Measurements from ENCODE around the gene RASD1. TPM values are rescaled to one million over a fixed set of nuclear protein-coding genes. Genes with fewer than 3 reads are reported as not detected.

Gene RASD1
- total and polyA plus RNA-seq, 2 experiments from 2014 or later, result 23.5 to 46.9 TPM

DNA sequence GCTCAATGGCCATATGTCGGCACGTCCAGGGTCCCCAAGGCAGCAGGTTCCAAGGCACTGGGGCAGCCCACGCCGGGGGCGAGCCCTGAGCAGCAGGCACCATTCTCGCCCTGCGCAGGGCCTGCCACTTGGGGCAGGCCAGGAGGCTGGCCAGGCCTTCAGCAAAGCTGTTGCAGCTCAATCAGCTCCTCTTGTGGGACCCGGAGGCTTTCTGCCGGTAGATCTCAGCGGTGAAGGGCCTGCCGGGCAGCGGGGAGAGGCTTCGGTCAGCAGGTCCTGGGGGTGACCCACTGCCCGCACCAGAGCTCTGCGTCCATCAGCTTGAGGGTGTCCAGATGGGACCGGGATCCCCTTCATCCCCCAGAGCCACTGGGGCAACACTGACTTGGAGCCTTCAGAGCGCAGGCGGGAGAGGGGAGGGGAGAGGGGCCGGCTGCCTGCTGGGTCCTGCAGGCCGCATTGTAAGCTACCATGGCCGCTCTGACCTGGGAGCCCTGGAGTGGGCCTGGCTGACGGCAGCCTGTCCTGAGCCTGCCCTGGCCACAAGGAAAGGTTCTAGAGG is 9.5 kb upstream of the RASD1 start:
- no peak overlapping the region for H2AFZ ChIP-seq
- H3K27ac ChIP-seq, result no peak overlapping the region
- DNase-seq (ENCODE audit: low spot score), result no peak
- TF ChIP-seq CTCF (IDR thresholded peaks at IDR 0.05; ENCODE audit: poor library complexity), result no peak
- no peak for TF ChIP-seq EZH2phosphoT487 (IDR thresholded peaks at IDR 0.05; ENCODE audit: low read depth, severe bottlenecking, unreplicated experiment)
- TF ChIP-seq EZH2 (IDR thresholded peaks at IDR 0.05; ENCODE audit: borderline replicate concordance), result no peak
- no peaks in the 10 kb centered on the region for H4K20me1 ChIP-seq (ENCODE audit: insufficient read depth, poor library complexity, severe bottlenecking)
- WGBS (ENCODE audit: low lambda C conversion rate, missing lambda C conversion rate), result 95% methylated on average over 22 of the region's 22 CpGs
- no peaks in the 10 kb centered on the region for H3K4me1 ChIP-seq (ENCODE audit: insufficient read depth)
- no peaks in the 10 kb centered on the region for H3K9me2 ChIP-seq (replicated peaks; ENCODE audit: insufficient read depth)
- H3K4me2 ChIP-seq, result no peak overlapping the region
- no peaks in the 10 kb centered on the region for H3K9me3 ChIP-seq (ENCODE audit: low read depth)
- no peaks in the 10 kb centered on the region for H3K79me2 ChIP-seq
- H3K4me3 ChIP-seq, result no peak overlapping the region
- no peaks in the 10 kb centered on the region for H3K36me3 ChIP-seq (replicated peaks; ENCODE audit: insufficient read depth, low read depth)
- H3K27me3 ChIP-seq, result no peaks in the 10 kb centered on the region

GRCh38 chr17:17505151-17505550 is 9.0 kb upstream of the RASD1 start:
- no peak for TF ChIP-seq CTCF (IDR thresholded peaks at IDR 0.05; ENCODE audit: poor library complexity)
- no peak for TF ChIP-seq EZH2phosphoT487 (IDR thresholded peaks at IDR 0.05; ENCODE audit: low read depth, severe bottlenecking, unreplicated experiment)
- no peak for TF ChIP-seq EZH2 (IDR thresholded peaks at IDR 0.05; ENCODE audit: borderline replicate concordance)
- Histone ChIP-seq H3K36me3 (replicated peaks; ENCODE audit: insufficient read depth, low read depth) (no peaks in the 10 kb centered on the region), H3K4me3 (no peak overlapping the region), H3K9me3 (ENCODE audit: low read depth) (no peaks in the 10 kb centered on the region), H3K4me2 (no peak overlapping the region), H2AFZ (no peak overlapping the region), H3K27me3 (no peaks in the 10 kb centered on the region), H3K27ac (no peak overlapping the region), H3K79me2 (no peaks in the 10 kb centered on the region), H4K20me1 (ENCODE audit: insufficient read depth, poor library complexity, severe bottlenecking) (no peaks in the 10 kb centered on the region), H3K4me1 (ENCODE audit: insufficient read depth) (no peaks in the 10 kb centered on the region), H3K9me2 (replicated peaks; ENCODE audit: insufficient read depth) (no peaks in the 10 kb centered on the region)
- 97% methylated on average over 5 of the region's 5 CpGs for WGBS (ENCODE audit: low lambda C conversion rate, missing lambda C conversion rate)
- no peak for DNase-seq (ENCODE audit: low spot score)

DNA sequence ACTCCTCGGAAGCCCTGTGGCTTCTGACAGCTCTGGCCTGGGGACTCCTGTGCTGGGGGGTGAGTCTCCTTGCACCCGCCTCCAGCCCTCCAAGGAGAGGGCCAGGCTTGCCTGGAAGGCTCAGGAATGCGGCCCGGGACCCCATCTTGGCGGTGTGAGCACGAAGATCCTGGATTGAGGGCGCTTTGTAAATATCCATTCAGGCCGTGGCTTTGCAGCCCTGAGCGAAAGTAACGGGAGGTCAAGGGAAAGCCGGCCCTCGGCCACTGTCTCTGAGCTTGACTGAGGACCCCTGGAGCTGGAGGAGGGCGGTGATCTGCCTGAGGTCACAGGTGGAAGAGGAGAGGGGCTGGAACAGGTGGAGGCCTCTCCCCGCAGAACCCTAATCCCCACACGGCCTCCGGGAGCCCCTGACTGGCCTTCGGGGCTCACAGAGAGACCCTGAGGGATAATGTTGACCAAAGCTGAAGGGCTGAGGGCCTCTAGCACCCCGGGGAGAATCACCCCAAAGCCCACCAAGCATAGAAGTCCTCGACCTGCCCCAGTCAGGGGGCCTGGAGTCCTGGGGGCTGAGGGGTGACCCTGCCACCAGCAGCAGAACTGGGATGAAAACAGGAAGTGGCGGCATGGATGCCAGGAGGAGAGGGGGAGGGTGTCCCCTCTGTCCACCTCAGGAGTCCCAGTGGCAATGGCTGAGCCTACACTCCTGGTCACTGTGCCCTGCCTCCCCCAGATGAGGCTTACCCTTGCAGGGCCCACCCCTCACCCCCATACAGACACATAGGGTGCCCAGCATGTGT is 8.3 kb upstream of the RASD1 start:
- Histone ChIP-seq H3K4me1 (ENCODE audit: insufficient read depth) (no peaks in the 10 kb centered on the region), H3K79me2 (no peaks in the 10 kb centered on the region), H2AFZ (no peak overlapping the region), H3K9me3 (ENCODE audit: low read depth) (no peaks in the 10 kb centered on the region), H4K20me1 (ENCODE audit: insufficient read depth, poor library complexity, severe bottlenecking) (no peaks in the 10 kb centered on the region), H3K4me2 (no peak overlapping the region), H3K27me3 (no peaks in the 10 kb centered on the region), H3K36me3 (replicated peaks; ENCODE audit: insufficient read depth, low read depth) (no peaks in the 10 kb centered on the region), H3K27ac (no peak overlapping the region), H3K4me3 (no peak overlapping the region), H3K9me2 (replicated peaks; ENCODE audit: insufficient read depth) (no peaks in the 10 kb centered on the region)
- TF ChIP-seq EZH2phosphoT487 (IDR thresholded peaks at IDR 0.05; ENCODE audit: low read depth, severe bottlenecking, unreplicated experiment), result no peak
- TF ChIP-seq EZH2 (IDR thresholded peaks at IDR 0.05; ENCODE audit: borderline replicate concordance), result no peak
- no peak for TF ChIP-seq CTCF (IDR thresholded peaks at IDR 0.05; ENCODE audit: poor library complexity)
- WGBS (ENCODE audit: low lambda C conversion rate, missing lambda C conversion rate), result 85% methylated on average over 20 of the region's 20 CpGs
- DNase-seq (ENCODE audit: low spot score), result no peak
